NT2/D1 (cell line): Measurements from ENCODE around the gene TNFRSF1A.
"Not testable (repeated sequence)": the region's sequence is repeated elsewhere in the genome, so short reads cannot be mapped to it uniquely, and the experiment has no call there.

Experiments
- DNase-seq: peaks from one replicate; pipeline ENCODE4 v3.0.0-alpha.2; 2011; ENCODE audit warnings: low read depth, low spot score
- H3K27me3 ChIP-seq: 2 replicates; pipeline ENCODE4 v1.6.0; 2011; ENCODE audit warnings: mild to moderate bottlenecking; ENCODE audit not compliant: insufficient read length, insufficient read depth
- H3K36me3 ChIP-seq: 2 replicates; pipeline ENCODE4 v1.6.1; 2011; ENCODE audit warnings: mild to moderate bottlenecking, low read length, mixed read lengths; ENCODE audit not compliant: insufficient read depth, insufficient read length
- H3K4me1 ChIP-seq: 2 replicates; pipeline ENCODE4 v1.5.1; 2011; ENCODE audit not compliant: insufficient read depth, insufficient read length
- H3K4me3 ChIP-seq: 2 replicates; pipeline ENCODE4 v1.5.1; 2011; ENCODE audit warnings: low read depth; ENCODE audit not compliant: insufficient read length
- H3K9ac ChIP-seq: 2 replicates; pipeline ENCODE4 v1.6.0; 2011; ENCODE audit warnings: low read depth; ENCODE audit not compliant: insufficient read length
- H3K9me3 ChIP-seq: 2 replicates; pipeline ENCODE4 v1.5.1; 2011; ENCODE audit warnings: mild to moderate bottlenecking, low read length; ENCODE audit not compliant: insufficient read depth
- SUZ12 ChIP-seq: IDR thresholded peaks from 2 replicates; pipeline ENCODE4 v1.6.1; 2011; ENCODE audit not compliant: insufficient read length, insufficient read depth; ENCODE audit errors: extremely low read depth
- YY1 ChIP-seq: IDR thresholded peaks from 2 replicates; pipeline ENCODE4 v1.6.1; 2011; ENCODE audit not compliant: insufficient read length, insufficient read depth
- ZNF274 ChIP-seq: IDR thresholded peaks from 2 replicates; pipeline ENCODE4 v1.6.1; 2011; ENCODE audit warnings: mild to moderate bottlenecking, low read depth, low read length

The TNFRSF1A gene

DNA sequence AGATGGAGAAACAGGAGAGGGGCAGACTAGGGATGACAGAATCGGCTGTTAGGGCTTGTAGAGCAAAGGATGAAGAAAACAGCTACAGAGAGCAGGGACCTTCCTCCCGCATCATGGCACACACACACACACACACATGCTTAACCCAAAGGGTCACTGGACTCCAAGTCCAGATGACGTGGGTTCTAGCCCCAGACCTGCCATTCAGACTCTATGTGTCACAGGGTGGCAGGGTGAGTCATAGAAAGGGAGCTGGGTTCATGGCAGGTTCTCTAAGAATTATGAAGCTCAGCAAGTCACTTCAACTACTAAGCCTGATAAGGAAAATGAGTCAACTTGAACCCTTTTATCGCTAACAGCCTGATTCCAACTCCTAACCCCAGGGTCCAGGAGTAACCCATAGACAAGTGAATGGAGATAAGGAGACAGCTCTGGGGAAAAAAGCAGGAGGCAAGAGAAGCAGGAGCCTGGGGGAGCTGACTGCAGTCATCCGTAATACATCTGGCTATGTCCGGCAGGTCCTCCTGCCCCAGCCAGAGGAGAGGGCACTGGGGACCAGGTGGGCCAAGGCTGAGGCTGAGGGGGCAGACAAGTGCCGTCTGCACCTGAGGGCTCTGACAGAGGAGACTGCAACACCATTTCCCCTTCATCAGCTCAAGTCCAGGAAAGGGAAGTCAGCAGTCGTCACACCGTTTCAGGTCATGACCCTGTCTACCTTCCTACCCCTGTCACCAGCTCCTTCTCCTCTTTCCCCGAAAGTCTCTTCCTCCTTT is 3.6 kb upstream of the TNFRSF1A start:
- no peak for TF ChIP-seq YY1
- no peak for TF ChIP-seq SUZ12
- no peak for TF ChIP-seq ZNF274
- Histone ChIP-seq H3K4me1 (peaks cover 25% of the 10 kb centered on the region), H3K4me3 (no peak overlapping the region), H3K9me3 (no peaks in the 10 kb centered on the region), H3K36me3 (peaks cover 4% of the 10 kb centered on the region), H3K9ac (no peak overlapping the region), H3K27me3 (no peaks in the 10 kb centered on the region)
- no peak for DNase-seq

DNA sequence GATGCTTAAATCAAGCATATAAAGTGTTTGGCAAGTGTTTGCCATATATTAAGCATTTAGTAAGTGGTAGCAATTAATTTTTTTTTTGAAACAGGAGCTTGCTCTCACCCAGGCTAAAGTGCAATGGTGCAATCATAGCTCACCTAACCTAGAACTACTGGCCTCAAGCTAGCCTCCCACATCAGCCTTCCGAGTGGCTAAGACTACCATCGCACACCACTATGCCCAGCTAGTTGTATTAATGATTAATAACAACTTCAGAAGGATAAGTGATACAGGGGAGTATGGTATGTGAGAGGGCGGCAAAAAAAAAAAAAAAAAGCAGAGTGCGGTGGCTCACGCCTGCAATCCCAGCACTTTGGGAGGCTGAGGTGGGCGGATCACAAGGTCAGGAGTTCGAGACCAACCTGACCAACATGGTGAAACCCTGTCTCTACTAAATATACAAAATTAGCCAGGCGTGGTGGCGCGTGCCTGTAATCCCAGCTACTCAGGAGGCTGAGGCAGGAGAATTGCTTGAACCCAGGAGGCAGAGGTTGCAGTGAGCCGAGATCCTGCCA is 2.3 kb upstream of the TNFRSF1A start:
- peaks cover 23% of the 10 kb centered on the region for H3K4me1 ChIP-seq

DNA sequence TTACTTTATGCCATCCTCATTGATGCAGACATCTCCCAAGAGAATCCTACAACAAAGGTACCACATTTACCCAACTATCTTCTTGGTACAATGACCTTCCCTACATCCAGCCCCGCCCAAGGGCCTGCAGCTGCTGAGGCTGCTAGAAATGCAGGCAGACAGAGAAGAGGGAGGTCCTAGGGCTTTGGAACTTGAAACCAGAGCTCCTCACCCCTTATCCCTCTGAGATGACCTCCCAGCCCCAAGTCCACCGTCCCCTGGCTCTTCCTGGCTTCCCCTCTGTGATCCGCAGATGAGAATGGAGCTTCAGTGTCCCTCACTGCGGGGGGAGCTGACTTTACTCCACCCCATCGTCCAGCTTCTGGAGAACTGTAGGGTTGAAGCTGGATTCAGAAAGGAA is 1.6 kb upstream of the TNFRSF1A start:
- no peak for TF ChIP-seq SUZ12
- no peak for TF ChIP-seq YY1
- no peak for TF ChIP-seq ZNF274
- Histone ChIP-seq H3K9me3 (no peaks in the 10 kb centered on the region), H3K9ac (no peak overlapping the region), H3K27me3 (no peaks in the 10 kb centered on the region), H3K36me3 (peaks cover 19% of the 10 kb centered on the region), H3K4me3 (no peak overlapping the region), H3K4me1 (peaks cover 28% of the 10 kb centered on the region)
- DNase-seq: no peak

More for the DNA sequence above, 2.3 kb upstream of the TNFRSF1A start:
- H3K4me3 ChIP-seq, H3K27me3 ChIP-seq, H3K9me3 ChIP-seq, DNase-seq, H3K9ac ChIP-seq: not testable (repeated sequence)
- H3K36me3 ChIP-seq: peaks cover 13% of the 10 kb centered on the region

DNA sequence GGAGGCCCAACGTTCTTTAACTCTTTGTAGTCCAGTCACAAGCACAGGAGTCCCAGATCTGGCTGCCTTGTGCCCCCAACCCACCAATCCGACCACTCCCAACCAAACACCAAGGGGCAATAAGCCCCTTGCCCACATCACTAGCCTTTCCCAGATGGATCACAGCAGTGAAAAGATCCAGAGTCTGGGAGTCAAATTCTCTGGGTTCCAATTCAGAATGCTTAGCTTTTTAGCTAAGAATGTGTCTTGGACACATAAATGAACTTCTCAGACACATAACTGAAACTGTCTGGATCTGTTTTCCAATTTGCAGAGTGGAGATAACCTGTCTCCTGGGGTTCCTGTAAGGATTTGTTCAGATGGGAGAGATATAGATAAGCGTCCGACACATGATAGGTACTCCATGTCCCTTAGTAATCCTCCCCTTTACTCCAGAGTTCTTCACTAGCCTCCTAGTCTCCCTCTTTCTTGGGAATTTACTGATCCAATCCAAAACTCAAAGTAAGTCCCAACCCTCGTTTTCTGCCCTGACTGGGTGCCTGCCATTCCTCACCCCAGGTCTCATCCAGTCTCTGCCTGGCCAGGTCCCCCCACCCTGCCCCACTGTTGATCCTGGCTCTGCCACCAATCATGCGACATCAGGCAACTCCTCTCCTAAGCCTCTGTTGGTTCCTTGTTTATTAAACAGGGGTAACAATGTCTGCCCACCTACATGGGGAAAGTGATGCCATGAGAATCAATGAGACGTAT is 439 bp upstream of the TNFRSF1A start:
- DNase-seq: no peak
- TF ChIP-seq YY1: no peak
- no peak for TF ChIP-seq ZNF274
- TF ChIP-seq SUZ12: no peak
- H3K9me3 ChIP-seq: no peaks in the 10 kb centered on the region
- H3K36me3 ChIP-seq: peaks cover 31% of the 10 kb centered on the region
- H3K27me3 ChIP-seq: no peaks in the 10 kb centered on the region
- peaks cover 40% of the 10 kb centered on the region for H3K4me1 ChIP-seq
- peak overlapping the region; percentile 93 for H3K4me3 ChIP-seq
- peak overlapping the region; percentile 98 for H3K9ac ChIP-seq

DNA sequence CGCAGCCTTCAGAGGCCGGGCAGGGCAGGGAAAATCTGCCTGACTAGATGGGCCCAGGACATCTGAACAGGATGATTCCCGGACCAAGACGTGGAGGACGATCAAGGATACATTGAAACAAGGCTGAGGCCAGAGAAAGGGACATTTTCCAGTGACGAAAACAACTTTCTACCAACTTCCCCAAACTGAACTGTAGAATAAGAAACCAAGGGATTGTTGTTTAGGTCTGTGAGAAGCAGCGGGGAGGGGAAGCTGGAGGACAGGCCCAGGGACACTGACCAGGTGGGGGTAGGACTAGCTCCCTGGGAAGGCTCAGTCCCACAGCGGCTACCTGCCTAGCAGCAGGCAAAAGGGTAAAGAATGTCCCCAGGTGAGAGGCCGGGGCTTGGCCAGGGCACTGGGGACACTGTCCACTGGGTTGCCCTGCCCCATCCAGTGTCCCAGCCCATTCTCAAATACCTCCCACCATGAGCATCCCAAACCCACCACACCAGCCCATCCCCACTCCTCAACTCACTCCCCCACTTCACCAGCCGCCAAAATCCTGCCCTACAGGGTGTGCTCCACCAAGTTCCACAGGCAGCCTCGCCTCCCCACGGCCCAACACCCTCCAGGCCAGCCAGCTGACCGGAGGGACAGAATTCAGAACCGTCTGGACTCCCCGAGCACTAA is 995 bp downstream of the TNFRSF1A start:
- H3K36me3 ChIP-seq: peaks cover 35% of the 10 kb centered on the region
- peak overlapping the region; percentile 93 for H3K4me3 ChIP-seq
- peak overlapping the region; percentile 98 for H3K9ac ChIP-seq
- H3K4me1 ChIP-seq: peaks cover 42% of the 10 kb centered on the region
- no peaks in the 10 kb centered on the region for H3K9me3 ChIP-seq
- no peak for DNase-seq
- no peak for TF ChIP-seq YY1
- H3K27me3 ChIP-seq: no peaks in the 10 kb centered on the region

DNA sequence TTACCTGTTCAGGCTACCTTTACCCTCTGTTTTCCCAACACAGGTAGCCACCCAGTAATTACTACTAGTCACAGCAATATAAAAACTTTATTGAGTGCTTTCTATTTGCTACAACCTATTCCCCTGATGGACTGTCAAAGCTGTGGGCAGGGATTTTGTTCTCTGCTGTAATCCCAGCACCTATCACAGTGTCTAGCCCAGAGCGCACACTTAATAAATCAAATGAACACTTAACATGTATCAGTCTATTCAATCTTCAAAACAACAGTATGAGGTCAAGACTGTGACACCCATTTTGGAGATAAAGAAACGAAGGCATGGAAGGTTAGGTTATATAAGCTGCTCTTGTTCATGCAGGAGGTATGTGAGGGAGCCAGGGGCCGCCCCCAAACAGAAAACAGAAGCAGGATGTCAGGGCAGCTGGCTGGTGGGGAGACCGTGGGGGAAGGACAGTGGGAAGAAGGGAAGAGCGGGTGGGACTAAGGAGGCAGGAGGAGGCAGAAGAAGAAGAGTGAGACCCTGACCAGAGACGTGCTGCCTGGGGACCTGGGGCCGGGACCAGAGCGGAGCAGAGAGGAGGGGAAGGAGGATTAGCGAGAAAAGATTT is 1.7 kb downstream of the TNFRSF1A start:
- H3K27me3 ChIP-seq: no peaks in the 10 kb centered on the region
- H3K4me3 ChIP-seq: peak overlapping the region; percentile 93
- TF ChIP-seq SUZ12 (no peak), YY1 (no peak), ZNF274 (no peak)
- DNase-seq: no peak
- H3K9me3 ChIP-seq: no peaks in the 10 kb centered on the region
- H3K9ac ChIP-seq: peak overlapping the region; percentile 98
- peaks cover 42% of the 10 kb centered on the region for H3K4me1 ChIP-seq
- H3K36me3 ChIP-seq: peaks cover 40% of the 10 kb centered on the region

DNA sequence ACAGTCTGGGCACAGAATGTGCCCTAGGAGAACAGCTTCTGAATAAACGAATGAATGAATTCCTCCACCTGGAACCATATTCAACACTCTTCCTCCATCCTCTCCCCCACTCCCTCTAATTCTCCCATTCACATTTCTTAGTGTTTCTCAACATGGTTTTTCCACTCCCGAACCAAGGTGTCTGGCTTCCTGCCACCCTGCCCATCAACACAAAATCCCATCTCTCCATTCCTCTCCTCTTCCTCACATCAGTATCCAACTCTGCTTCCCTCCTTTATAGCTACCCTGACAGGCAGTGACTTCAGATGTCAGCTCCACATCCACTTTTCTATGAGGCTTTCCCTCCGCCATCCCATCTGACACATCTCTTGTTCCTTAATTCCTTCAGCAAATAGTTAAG is 2.9 kb downstream of the TNFRSF1A start:
- Histone ChIP-seq H3K27me3 (no peaks in the 10 kb centered on the region), H3K9me3 (no peaks in the 10 kb centered on the region), H3K4me1 (peaks cover 48% of the 10 kb centered on the region), H3K4me3 (no peak overlapping the region), H3K36me3 (peaks cover 52% of the 10 kb centered on the region), H3K9ac (peak overlapping the region; percentile 98)
- no peak for DNase-seq
- TF ChIP-seq SUZ12 (no peak), ZNF274 (no peak), YY1 (no peak)

DNA sequence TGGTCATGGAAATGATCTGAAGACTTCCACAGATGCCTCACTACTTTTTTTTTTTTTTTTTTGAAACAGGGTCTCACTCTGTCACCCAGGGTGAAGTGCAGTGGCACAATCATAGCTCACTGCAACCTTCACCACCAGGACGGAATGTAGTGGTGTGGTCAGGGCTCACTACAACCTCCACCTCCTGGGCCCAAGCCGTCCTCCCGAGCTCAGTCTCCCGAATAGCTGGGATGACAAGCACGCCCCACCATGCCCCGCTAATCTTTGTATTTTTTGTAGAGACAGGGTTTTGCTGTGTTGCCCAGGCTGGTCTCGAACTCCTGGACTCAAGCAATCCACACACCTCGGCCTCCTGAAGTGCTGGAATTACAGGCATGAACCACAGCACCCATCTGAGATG is 3.3 kb downstream of the TNFRSF1A start:
- peaks cover 50% of the 10 kb centered on the region for H3K4me1 ChIP-seq
- H3K4me3 ChIP-seq, DNase-seq, H3K27me3 ChIP-seq, H3K9me3 ChIP-seq: not testable (repeated sequence)
- H3K9ac ChIP-seq: peak overlapping the region; percentile 34
- peaks cover 56% of the 10 kb centered on the region for H3K36me3 ChIP-seq
